HEK293T (cell line): ENCODE results near the gene NRG3.

Experiments
- FOXA1 ChIP-seq: fragments of 450-650 bp; IDR thresholded peaks from 2 replicates; pipeline ENCODE4 v1.6.1; 2016; ENCODE audit warnings: mild to moderate bottlenecking
- FOXK2 ChIP-seq: fragments of 450-650 bp; IDR thresholded peaks from 2 replicates; pipeline ENCODE4 v1.6.1; 2016; ENCODE audit warnings: mild to moderate bottlenecking
- LEF1 ChIP-seq: fragments of 450-650 bp; IDR thresholded peaks from 2 replicates; pipeline ENCODE4 v1.6.1; 2017; ENCODE audit warnings: mild to moderate bottlenecking, borderline replicate concordance
- SP1 ChIP-seq: fragments of 450-650 bp; IDR thresholded peaks from 2 replicates; pipeline ENCODE4 v1.6.1; 2017
- TARDBP ChIP-seq: fragments of 450-650 bp; IDR thresholded peaks from 2 replicates; pipeline ENCODE4 v1.6.1; 2016

DNA sequence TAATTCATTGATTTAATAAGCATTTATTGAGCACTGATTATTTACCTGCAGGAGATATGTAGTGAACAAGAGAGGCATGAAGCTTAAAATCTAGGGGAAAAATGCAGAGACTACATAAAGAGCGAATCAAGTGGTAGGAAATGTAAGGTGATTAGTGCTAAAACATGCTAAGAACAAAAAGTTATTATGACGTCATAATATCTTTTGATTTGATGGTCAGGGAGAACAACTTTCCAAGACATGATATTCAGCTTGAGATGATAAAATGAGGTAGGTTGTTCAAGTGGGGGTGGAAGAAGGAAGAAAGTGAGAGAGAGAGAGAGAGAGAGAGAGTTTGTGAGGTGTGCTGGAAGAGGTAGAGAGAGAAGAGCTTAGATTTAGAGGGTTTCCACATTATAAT lies 317.7 kb downstream of the NRG3 start:
- TF ChIP-seq TARDBP (no peak), FOXK2 (no peak), SP1 (no peak), FOXA1 (no peak), LEF1 (no peak)
